Measurements from ENCODE around the gene PARP11.

Gene PARP11

DNA sequence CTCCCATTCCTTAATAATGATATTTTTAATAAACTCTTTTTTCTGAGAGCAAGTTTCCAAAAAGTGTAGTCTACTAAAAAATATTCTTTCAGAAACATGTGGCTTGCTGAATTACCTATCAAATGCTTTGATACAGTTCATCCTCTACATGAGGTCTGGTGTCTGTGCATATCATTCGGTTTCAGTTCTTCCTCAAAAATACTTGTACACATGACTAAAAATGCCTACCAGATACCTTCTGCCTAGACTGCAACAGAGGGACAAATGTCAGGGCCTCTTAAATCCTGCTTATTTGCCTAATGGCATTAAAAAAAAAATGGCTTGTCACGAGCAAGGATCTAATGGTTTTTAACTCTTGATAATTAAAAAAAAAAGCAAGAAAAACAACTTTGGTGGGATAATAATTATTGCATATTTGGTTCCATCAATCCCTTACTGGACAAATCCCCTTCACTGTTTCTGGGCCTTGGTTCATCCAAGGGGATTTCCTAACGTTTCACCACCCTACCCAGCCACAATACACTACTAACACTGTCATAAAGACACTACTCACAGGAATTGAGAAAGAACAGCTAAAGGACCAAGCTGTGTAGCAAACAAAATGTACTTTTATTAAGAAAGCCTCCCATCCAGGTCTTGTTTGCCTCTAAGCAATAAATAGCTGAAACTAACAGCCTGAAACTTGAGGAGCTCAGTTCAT, 45.7 kb downstream of the PARP11 start:
- DNase-seq (ENCODE audit: low read depth in 3 of 3): no peak

DNA sequence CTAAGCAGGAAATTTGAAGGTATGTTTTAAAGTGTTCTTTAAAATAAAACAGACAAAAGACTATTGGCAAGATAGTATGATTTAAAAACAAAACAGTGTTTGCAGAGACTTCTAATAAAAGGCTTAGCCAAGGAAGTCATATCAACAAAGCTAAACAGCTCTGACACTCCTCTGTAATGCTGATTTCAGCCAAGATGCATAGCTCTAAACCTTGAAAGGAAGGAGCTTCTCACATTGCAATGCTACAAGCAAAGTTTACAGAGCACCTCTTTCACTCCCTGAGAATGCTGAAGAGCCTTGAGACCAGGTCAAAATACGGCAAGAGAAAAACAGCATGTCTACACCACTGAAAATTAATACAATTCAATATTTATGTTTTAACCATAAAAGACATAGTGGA, 51.8 kb downstream of the PARP11 start:
- DNase-seq (ENCODE audit: low read depth in 3 of 3): no peak

DNA sequence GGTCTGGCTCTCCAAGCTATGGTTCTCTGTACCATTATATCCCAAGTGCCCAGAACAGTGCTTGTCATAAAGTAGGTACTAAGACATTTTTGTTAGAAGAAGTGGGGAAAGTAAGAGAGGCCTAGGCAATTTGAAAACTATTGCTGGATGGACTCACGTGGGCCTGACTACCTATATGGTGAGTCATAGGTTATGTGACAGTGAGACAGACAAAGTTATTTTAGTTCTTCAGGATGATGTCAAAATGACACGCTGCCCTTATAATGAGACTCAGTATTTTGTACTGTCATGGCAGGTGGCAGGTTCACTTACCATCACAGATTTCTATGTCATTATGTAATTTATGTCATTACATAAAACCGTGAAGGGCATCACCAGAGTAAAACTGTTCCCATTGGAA, 53.1 kb downstream of the PARP11 start:
- no peak for DNase-seq (ENCODE audit: low read depth in 3 of 3)

DNA sequence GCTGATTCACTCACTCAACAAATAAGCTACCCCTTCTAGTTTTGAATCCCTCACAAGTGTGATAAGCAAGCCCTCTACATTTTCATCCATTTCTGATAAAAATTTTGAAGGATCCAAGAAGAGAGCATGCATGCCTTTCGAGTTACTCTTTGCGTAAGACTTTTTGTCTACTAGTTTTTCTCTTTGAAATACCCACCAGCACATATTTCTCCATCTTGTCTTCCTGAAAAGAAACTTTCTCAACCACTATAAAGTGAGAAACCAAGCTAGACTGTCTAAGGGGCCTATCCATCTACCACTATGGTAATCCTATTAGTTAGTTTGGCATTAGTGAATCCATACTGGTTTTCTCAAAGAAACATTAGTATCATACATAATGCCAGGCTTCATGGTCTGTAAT, 56.9 kb downstream of the PARP11 start:
- no peak for DNase-seq (ENCODE audit: low read depth in 3 of 3)

DNA sequence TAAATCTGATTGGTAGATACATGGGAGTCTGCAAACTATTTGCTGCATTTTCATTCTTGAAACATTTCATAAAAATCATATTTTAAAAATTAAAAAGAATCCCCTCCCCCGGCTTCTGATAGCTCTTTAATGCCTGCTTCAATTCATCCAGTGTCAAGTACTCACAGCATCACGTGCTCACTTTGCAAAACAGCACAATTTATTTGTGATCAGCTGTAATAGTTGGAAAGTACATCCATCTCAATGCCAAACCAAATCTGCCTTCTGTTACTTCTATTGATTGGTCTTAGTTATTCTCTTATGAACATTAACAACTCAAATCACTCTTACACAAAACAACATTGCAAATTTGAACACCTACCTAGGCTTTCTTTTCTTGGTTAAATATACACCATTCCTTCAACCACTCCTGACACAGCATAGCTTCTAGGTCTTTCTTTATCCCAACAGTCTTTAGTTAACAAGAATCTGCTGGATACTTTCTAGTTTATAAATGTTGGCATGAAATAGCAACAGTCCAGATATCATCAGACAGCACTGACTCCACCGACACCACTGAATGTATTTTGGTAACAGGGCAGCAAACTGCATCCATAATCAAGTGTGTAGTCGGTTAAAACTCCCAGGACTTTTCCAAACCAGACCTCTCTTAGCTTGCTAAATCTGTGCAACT, 58.0 kb downstream of the PARP11 start:
- DNase-seq (ENCODE audit: low read depth in 3 of 3): no peak

DNA sequence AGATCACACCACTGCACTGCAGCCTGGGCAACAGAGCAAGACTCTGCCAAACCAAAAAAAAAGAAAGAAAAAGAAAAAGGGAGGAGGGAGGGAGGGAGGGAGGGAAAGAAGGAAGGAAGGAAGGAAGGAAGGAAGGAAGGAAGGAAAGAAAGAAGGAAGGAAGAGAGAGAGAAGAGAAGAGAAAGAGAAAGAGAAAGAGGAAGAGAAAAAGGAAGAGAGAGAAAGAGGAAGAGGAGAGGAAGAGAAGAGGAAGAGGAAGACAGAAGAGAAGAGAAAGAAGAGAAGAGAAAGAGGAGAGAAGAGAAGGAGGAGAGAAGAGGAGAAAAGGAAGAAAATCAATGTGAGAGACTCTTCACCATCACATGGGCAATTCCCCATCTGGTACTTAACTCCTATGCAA, 62.7 kb downstream of the PARP11 start:
- DNase-seq (ENCODE audit: low read depth in 3 of 3): no peak

GRCh38 chr12:3810016-3810370, 63.2 kb downstream of the PARP11 start:
- no peak for DNase-seq (ENCODE audit: low read depth in 3 of 3)

DNA sequence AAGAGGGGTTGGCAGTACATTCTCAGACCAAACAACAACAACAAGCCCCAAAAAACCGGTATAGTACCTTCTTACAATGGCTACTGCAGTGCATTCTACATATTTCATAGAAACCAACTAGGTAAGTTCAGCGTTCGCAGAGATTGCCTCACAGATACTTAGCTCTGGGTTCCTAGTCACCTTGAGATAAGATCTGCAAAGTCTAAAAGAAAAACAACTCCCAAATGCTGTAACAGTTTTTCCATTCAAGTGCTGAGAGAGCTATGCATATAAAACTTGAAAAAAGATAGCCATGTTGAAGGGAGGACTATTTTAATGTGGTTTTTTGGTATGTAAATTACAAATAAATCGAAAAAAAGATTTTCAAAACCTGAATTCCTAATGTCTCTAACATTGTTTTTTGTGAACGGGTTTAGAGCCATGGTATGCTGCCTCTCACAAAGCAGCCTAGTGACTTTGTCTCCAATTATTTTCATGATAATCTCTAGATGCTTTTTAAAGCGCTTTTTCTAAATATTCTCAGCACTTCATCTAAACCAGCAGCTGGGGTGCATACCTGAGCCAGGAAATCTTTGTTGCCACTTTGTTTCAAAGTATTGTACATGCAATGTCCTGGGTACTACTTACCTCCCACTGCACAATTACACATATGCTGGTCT, 63.7 kb downstream of the PARP11 start:
- DNase-seq (ENCODE audit: low read depth in 3 of 3): no peak

DNA sequence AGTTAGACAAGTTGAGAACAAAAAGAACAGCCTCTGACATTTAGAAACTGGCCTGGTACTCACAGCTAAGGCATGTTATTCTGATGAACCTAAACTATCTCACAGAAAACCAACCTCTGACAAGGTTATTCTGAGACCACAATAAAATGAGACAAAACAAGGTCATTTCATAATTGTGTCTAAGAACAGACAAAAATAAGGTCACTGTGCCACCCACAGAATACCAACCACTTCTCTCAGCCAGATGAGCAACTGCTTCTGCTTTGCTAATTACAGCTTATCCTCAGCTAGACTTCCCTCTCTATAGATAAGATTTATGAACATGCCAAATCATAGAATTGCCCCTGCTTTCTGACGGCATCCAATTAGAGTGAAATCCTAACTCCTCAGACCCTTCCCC, 68.1 kb downstream of the PARP11 start:
- no peak for DNase-seq (ENCODE audit: low read depth in 3 of 3)

GRCh38 chr12:3803865-3804472, 69.2 kb downstream of the PARP11 start:
- peak; percentile 50 to 70 (median 52) for DNase-seq (ENCODE audit: low read depth in 3 of 3)

GRCh38 chr12:3802721-3803120, 70.5 kb downstream of the PARP11 start:
- no peak for DNase-seq (ENCODE audit: low read depth in 3 of 3)

DNA sequence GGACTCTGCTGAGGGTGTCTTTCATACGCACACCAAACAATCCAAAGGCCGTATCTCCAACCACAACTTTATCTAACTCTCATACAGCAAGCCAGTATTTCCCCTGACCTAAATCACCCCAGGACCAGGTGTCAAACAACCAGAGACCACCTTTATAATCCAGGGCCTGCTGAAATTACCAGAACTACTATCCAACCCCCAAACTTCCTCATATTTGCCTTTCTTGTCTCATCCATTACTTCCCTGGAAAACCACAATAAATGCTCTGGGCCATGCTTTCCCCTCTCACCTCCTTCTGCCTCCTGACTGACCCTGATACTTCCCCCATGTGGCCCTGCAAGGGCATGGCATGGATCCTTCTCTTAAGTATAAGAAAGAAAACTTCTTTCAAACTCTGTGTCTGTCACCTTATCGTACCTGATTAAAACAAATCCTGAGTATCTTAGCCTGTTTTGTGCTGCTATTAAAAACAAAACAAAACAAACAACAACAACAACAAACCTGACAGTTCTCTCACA, 75.6 kb downstream of the PARP11 start:
- DNase-seq (ENCODE audit: low read depth in 3 of 3): no peak

DNA sequence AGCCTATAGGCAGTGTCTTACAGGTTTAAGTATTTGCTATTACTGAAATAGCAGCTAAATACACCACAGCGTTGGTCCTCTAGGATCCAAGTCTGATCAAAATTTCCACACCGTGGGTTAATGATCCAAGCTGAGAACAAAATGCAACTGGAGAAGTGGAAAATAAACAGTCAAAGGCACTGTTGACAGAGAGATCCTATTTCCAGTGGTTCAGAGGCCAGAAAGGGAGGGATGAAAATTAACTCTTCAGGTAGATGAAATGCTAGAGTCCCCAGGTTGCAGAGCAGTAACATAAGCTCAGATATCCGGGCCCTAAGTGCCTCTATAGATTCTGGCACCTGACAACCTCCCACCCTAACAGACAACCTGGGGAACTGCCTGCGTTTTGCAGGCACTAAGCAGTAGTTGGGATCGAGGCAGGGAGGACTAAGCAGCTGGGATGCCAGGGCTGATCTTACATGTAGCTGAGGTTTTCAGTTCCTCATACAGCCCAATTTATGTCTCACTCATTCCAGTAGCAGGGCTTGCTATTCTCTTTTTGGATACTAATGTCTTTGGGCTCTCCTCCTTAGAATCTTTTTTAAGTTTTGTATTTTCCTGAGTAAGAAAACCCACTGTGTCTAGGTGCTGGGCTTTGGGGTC, 77.6 kb downstream of the PARP11 start:
- DNase-seq (ENCODE audit: low read depth in 3 of 3): no peak

DNA sequence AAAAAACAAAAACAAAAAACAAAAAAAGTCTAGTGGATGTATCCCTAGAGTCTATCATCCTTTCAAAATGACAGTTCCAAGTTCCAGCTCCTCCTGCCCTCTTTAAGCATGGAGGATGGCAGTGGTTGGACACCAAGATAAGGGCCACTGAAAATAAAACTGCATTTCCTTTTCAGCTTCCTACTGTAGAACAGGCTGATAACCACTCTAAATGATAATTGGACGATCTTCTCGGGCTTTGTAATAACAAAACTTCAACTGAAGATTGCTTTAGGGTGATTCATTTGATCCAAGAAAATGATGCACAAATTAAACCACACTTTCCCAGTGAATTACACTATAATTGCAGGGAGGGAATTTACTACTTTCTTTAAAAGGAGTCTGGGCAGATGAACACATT, 78.1 kb downstream of the PARP11 start:
- no peak for DNase-seq (ENCODE audit: low read depth in 3 of 3)

DNA sequence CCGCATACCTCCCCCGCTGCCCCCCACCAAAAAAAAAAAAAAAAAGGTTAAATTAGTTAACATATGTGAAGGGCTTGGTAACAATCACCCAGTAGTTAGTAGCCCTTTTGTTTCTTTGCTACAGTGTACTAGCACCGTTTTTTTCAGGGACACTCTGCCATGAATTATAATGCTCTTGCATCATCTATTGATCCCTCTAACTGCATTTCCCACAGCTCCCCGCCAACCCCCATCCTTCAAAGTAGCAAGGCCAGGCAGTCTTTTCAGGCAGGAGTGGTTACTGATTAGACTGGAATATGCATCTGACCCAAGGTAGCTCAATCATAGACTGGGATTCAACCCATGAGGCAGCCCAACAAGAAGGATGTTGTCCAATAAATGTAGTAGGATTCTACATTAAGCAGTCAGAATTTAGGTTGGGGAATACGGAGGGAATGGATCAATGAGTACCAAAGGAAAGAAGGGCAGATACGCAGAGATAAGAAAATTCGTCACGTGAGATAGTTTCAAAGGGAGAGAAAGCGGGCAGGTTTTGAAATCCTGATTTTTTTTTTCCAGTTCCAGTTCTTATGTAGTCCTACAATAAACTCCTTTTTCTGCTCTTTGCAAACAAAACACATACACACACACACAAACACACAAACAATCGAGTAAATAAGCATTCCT, 80.4 kb downstream of the PARP11 start:
- DNase-seq (ENCODE audit: low read depth in 3 of 3): no peak

GRCh38 chr12:3791256-3791874, 81.8 kb downstream of the PARP11 start:
- no peak for DNase-seq (ENCODE audit: low read depth in 3 of 3)

DNA sequence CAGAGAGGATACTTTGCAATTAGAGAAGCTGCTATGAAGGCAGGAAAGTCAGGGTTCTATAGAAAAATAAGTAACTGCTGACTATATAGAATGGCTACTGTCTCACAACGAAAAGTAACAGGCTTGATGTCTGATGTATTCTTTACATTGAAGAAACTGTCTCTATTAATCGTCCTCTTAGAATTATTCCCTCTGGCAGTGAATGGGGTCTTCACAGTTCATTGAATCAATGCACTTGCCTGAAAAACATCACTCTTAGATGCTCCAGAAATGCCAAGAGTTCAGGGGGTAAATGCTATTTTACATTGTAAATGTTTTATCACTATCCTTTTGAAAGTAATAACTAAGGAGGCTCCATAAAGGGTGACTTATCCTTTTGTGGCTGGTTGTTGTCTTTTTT, 82.6 kb downstream of the PARP11 start:
- DNase-seq (ENCODE audit: low read depth in 3 of 3): no peak

- no peak for DNase-seq (ENCODE audit: low read depth in 3 of 3)
These were observed 83.4 kb downstream of the PARP11 start for GRCh38 chr12:3789838-3790237.

DNA sequence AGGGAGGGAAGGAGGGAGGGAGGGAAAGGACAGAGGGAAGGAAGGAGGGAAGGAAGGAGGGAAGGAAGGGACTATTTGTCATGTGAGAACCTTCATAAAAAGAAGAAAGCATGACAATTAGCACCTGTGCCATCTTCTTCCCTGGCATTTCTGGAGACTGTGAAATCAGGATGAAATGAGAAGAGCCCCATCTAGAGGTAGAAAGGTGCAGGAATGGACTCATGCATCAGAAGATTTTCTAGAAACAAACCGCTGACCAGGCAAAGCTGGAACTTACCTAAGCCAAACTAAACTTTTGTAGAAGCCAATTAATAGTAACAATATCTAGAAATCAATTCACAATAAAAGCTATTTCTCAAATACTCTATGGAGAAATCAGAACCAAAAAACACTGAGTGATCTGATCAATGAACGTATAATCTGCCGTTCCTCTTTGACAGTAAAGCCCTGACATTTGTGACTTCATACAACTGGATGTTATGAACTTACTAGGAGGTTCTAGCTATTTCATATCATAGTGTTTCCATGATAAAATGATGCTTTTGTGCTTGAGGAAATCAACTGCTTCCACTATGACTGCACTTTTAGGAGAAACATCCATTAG, 95.9 kb downstream of the PARP11 start:
- peak in 1 of 3 donors; percentile 9 for DNase-seq (ENCODE audit: low read depth in 3 of 3)

- no peak for DNase-seq (ENCODE audit: low read depth in 3 of 3)
These were observed 97.7 kb downstream of the PARP11 start for GRCh38 chr12:3775385-3776035.

All from stimulated activated CD4-positive, alpha-beta T cell treated with anti-CD3 and anti-CD28 coated beads, TNF-alpha, amount 100 ng/mL, for 48 hours (primary cell).